Measurements from ENCODE around the gene WDR90. TPM values are rescaled to one million over a fixed set of nuclear protein-coding genes. Genes with fewer than 3 reads are reported as not detected.
A peak's percentile ranks its signal among the peaks of the same experiment; 100 is the strongest.

The WDR90 gene
- total and polyA plus RNA-seq, 10 of the 15 experiments (the other 5 are each of a cell fraction or from before 2014, with no cell fraction given), result 2.0 to 65.0 (median 16.7) TPM

DNA sequence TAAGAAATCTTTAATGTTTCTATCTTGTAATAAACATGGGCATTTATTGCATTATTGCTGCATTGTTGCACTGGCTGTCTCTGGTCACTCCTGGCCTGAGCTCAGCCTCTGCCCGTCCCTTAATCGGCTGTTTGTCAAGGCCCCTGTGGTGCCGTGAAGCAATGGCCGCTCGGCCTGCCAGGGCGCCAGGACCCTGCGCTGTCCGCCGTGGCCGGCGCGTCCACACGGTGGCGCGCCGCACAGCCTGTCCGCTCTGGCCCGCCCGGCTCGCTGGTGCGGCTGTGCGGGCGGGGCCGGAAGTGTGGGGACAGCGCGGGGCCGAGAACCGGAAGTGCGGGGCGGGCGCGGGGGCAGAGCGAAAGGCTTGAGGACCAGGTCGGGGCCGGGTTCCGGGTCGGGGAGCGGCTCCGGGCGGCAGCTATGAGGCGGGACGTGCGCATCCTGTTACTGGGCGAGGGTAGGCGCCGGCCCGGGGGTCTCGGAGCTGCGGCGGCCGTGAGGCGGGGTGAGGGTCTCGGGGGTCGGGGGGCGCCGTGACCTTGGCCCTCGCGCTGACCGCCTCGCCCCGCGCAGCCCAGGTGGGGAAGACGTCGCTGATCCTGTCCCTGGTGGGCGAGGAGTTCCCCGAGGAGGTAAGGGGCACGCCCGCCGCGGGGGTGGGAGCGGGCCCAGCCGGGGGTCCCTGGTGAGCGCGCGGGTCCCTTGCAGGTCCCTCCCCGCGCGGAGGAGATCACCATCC is 18.8 kb downstream of the WDR90 start, which contains the start of gene RHOT2 (continued):
- peak; percentile 97 for TF ChIP-seq RB1 (IDR thresholded peaks at IDR 0.05; ENCODE audit: borderline replicate concordance)
- TF ChIP-seq SPI1 (IDR thresholded peaks at IDR 0.05; ENCODE audit: borderline replicate concordance, insufficient read depth, low read depth, low read length), result peak; percentile 18; the same call in 1 of the 2 replicates
- TF ChIP-seq TCF3 (IDR thresholded peaks at IDR 0.05; ENCODE audit: borderline replicate concordance, insufficient read depth, low read depth, low read length), result no peak
- peak; percentile 69 for TF ChIP-seq RUNX3 (IDR thresholded peaks at IDR 0.05; ENCODE audit: low read length)
- no peak for TF ChIP-seq MYB (IDR thresholded peaks at IDR 0.05; ENCODE audit: borderline replicate concordance, low read depth, low read length)
- TF ChIP-seq SRF (IDR thresholded peaks at IDR 0.05; ENCODE audit: low read depth in 2 of 2, low read length in 2 of 2), result 0 out of 4 replicates have a peak, but pooled peaks of 1 of the 2 experiments have one; percentile 51
- TF ChIP-seq, protein P1, sequence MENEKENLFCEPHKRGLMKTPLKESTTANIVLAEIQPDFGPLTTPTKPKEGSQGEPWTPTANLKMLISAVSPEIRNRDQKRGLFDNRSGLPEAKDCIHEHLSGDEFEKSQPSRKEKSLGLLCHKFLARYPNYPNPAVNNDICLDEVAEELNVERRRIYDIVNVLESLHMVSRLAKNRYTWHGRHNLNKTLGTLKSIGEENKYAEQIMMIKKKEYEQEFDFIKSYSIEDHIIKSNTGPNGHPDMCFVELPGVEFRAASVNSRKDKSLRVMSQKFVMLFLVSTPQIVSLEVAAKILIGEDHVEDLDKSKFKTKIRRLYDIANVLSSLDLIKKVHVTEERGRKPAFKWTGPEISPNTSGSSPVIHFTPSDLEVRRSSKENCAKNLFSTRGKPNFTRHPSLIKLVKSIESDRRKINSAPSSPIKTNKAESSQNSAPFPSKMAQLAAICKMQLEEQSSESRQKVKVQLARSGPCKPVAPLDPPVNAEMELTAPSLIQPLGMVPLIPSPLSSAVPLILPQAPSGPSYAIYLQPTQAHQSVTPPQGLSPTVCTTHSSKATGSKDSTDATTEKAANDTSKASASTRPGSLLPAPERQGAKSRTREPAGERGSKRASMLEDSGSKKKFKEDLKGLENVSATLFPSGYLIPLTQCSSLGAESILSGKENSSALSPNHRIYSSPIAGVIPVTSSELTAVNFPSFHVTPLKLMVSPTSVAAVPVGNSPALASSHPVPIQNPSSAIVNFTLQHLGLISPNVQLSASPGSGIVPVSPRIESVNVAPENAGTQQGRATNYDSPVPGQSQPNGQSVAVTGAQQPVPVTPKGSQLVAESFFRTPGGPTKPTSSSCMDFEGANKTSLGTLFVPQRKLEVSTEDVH (IDR thresholded peaks at IDR 0.05; ENCODE audit: low read depth, partially characterized antibody), result no peak
- no peak for TF ChIP-seq KDM1A (IDR thresholded peaks at IDR 0.05; ENCODE audit: borderline replicate concordance)
- TF ChIP-seq FOS (IDR thresholded peaks at IDR 0.05; ENCODE audit: borderline replicate concordance, extremely low read depth, insufficient read length), result no peak
- peak; percentile 72; the same call in 1 of the 2 replicates for TF ChIP-seq DPF2 (IDR thresholded peaks at IDR 0.05)
- TF ChIP-seq TCF7 (IDR thresholded peaks at IDR 0.05; ENCODE audit: borderline replicate concordance), result no peak
- TF ChIP-seq RELA (IDR thresholded peaks at IDR 0.05; ENCODE audit: borderline replicate concordance, partially characterized antibody), result peak; percentile 89
- TF ChIP-seq RAD51 (IDR thresholded peaks at IDR 0.05), result no peak
- peak; percentile 97 for TF ChIP-seq YY1 (IDR thresholded peaks at IDR 0.05; ENCODE audit: low read depth, low read length)
- TF ChIP-seq, protein P2, sequence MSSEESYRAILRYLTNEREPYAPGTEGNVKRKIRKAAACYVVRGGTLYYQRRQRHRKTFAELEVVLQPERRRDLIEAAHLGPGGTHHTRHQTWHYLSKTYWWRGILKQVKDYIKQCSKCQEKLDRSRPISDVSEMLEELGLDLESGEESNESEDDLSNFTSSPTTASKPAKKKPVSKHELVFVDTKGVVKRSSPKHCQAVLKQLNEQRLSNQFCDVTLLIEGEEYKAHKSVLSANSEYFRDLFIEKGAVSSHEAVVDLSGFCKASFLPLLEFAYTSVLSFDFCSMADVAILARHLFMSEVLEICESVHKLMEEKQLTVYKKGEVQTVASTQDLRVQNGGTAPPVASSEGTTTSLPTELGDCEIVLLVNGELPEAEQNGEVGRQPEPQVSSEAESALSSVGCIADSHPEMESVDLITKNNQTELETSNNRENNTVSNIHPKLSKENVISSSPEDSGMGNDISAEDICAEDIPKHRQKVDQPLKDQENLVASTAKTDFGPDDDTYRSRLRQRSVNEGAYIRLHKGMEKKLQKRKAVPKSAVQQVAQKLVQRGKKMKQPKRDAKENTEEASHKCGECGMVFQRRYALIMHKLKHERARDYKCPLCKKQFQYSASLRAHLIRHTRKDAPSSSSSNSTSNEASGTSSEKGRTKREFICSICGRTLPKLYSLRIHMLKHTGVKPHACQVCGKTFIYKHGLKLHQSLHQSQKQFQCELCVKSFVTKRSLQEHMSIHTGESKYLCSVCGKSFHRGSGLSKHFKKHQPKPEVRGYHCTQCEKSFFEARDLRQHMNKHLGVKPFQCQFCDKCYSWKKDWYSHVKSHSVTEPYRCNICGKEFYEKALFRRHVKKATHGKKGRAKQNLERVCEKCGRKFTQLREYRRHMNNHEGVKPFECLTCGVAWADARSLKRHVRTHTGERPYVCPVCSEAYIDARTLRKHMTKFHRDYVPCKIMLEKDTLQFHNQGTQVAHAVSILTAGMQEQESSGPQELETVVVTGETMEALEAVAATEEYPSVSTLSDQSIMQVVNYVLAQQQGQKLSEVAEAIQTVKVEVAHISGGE (CRISPR knock-in tag; IDR thresholded peaks at IDR 0.05), result peak; percentile 69
- peak; percentile 89 for TF ChIP-seq GABPA (IDR thresholded peaks at IDR 0.05; ENCODE audit: low read depth)
- TF ChIP-seq ZSCAN29 (IDR thresholded peaks at IDR 0.05), result peak; percentile 84
- TF ChIP-seq, protein P3, sequence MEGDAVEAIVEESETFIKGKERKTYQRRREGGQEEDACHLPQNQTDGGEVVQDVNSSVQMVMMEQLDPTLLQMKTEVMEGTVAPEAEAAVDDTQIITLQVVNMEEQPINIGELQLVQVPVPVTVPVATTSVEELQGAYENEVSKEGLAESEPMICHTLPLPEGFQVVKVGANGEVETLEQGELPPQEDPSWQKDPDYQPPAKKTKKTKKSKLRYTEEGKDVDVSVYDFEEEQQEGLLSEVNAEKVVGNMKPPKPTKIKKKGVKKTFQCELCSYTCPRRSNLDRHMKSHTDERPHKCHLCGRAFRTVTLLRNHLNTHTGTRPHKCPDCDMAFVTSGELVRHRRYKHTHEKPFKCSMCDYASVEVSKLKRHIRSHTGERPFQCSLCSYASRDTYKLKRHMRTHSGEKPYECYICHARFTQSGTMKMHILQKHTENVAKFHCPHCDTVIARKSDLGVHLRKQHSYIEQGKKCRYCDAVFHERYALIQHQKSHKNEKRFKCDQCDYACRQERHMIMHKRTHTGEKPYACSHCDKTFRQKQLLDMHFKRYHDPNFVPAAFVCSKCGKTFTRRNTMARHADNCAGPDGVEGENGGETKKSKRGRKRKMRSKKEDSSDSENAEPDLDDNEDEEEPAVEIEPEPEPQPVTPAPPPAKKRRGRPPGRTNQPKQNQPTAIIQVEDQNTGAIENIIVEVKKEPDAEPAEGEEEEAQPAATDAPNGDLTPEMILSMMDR (IDR thresholded peaks at IDR 0.05 in 2 of 3, conservative IDR thresholded peaks at IDR 0.05 in 1 of 3; ENCODE audit: control insufficient read depth in 2 of 3, extremely low read depth in 1 of 3, insufficient read depth in 1 of 3, low read depth in 3 of 3, low read length in 3 of 3), result peak; percentile 72 to 95 (median 93); a peak in 5 of 6 replicates
- TF ChIP-seq BHLHE40 (IDR thresholded peaks at IDR 0.05; ENCODE audit: borderline replicate concordance in 1 of 2, low read depth in 2 of 2, low read length in 1 of 2), result peak; percentile 64 to 86; a peak in 3 of 4 replicates
